Midbrain (tissue), 1 donor: ENCODE data around the gene AGPAT2.
"Not testable (repeated sequence)": the region's sequence is repeated elsewhere in the genome, so short reads cannot be mapped to it uniquely, and the experiment has no call there.

ENCODE experiments used
- DNase-seq: peaks from one replicate; lab custom pipeline; 2025; lab: John Stamatoyannopoulos, UW

The AGPAT2 gene

GRCh38 chr9:136720251-136720897 lies 33.1 kb upstream of the AGPAT2 start:
- no peak for DNase-seq

- DNase-seq = no peak
Measured at GRCh38 chr9:136719195-136719880, 32.1 kb upstream of the AGPAT2 start.

DNA sequence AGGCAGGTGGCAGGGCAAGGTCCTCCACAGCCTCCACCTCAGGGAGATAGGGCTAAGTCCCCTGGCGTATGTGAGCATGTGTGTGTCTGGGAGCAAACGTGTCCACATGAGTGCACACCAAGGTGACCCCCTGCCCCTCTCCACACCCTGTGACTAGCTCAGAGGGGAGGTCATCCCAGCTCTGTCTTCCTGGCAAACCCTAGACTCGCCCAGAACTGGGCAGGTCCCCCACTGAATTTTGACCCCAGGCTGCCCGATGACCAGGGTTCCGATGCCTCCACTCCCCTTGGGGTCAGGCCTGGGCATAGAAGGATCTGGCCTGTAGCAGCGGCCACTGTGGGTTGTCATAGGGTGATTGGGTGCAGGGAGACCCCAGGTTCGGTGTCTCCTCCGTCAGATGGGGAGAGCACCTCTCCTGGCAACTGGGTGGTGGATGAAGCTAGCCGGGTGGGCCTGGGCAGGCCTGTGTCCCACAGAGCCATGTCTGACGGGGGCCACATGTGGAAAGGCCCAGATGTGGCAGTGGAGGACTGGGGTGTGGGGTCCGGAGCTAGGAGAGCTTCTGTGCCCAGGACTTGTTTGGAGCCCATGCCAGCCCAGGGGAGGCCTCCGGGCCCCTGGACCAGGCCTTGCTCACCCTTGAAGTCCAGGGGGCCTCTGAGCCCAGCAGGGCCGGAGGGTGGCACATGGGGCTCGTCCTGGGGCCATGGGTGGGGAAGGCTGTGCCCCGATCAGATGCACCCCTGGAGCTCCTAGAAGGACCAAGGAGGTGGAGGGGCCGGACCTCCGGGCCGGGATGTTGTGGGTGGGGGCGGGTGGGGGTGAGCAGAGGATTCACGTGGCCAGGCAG lies 31.3 kb upstream of the AGPAT2 start:
- no peak for DNase-seq

- no peak for DNase-seq
Measured at GRCh38 chr9:136717399-136717798, 30.1 kb upstream of the AGPAT2 start.

- no peak for DNase-seq
Measured at GRCh38 chr9:136714893-136715274, 27.6 kb upstream of the AGPAT2 start.

DNA sequence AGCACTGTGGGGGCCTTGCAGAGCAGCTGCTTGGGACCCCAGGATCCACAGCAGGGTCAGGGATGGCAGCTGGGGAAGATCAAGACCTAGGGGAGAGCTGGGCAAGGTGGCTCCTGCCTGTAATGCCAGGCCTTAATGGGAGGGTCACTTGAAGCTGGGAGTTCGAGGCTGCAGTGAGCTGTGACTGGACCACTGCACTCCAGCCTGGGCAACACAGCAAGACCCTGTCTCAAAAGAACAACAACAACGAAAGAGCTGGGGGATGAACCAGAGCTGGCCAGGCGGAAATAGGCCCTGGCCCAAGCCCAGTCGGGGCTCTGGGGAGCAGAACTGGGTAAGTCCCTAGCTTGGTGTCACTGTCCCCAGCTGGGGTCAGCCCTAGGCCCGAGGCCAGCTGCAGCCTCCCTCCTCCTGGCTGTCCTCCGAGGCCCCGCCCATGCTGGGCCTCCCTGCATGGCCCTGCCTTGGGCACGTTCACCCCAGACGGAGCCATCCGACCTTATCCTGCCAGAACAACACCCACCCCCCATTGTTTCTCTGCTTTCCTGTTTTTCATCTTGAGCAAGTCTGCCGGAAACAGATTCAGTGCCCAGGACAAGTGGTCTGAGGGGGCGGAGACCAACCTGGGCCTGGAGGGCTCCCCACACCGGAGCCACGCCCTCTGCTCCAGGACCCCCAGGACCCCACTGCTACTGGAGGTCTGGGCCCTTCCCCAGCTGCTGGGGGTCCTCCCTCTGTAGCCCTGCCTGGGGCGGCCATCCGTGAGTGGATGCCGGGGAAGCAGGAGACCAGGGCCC lies 27.0 kb upstream of the AGPAT2 start:
- DNase-seq = no peak

- no peak for DNase-seq
Measured at GRCh38 chr9:136713550-136713949, 26.3 kb upstream of the AGPAT2 start.

DNA sequence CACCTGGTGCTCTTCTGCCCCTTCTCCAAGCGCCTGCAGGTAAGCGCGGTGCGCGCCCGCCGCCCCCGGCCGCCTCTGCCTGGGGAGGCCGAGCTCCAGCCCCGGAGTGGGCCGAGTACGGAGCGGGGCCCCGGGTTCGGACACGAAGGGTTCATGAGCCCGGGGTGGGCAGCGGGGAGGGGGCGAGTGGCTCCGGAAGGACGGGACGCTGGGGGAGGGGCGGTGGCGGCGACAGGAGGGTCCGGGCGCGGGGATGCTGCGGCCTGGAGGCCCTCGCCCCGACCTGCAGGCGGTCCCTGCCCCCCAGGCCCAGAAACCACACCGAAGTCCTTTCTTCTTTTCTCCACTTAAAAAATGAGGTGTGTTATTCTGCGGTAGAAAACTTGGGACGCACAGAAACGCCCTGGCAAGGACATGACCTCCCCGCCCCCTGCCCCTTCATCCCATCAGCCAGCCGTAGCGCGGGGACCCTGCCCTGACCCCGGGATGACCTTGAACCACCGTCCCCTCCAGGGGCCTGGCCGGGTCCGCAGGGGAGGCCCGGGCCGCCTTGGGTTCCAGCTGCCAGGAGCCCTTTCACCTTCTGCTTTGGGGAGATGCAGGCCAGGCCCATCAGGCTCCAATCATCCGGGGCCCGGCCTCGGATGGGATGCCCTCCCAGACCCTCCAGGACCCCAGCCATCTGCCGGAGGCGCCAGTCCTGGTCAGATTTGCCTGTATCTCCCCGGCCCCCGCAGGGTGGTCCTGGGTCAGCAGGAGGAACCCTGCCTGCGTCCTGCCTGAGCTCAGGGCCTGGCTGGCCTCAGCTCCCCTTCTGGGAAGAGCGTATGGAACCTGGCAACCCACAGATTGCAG lies 25.7 kb upstream of the AGPAT2 start:
- DNase-seq = no peak

- DNase-seq = no peak
Measured at GRCh38 chr9:136711751-136712689, 24.8 kb upstream of the AGPAT2 start, which contains the start of gene DIPK1B. Gene DIPK1B (plus strand): TSS chr9:136712572. CDS start chr9:136712666, 94 bp downstream.

GRCh38 chr9:136711219-136711648 lies 24.0 kb upstream of the AGPAT2 start:
- DNase-seq = not testable (repeated sequence)

DNA sequence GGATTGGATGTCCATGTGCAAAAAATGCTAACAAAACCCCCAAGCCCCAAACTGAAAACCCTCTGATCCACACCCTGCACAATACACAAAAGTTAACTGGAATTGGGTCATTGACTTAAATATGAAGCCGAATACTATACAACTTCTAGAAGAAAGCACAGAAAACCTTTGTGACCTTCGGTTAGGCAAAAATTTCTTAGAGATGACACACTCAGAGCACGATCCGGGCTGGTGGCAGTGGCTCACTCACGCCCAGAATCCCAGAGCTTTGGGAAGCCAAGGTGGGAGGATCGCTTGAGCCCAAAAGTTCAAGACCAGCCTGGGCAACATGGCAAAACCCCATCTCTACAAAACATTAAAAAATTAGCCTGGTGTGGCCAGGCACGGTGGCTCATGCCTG lies 23.3 kb upstream of the AGPAT2 start:
- DNase-seq = no peak

- no peak for DNase-seq
Measured at GRCh38 chr9:136709454-136710109, 22.3 kb upstream of the AGPAT2 start.

- no peak for DNase-seq
Measured at GRCh38 chr9:136707849-136708517, 20.7 kb upstream of the AGPAT2 start.

DNA sequence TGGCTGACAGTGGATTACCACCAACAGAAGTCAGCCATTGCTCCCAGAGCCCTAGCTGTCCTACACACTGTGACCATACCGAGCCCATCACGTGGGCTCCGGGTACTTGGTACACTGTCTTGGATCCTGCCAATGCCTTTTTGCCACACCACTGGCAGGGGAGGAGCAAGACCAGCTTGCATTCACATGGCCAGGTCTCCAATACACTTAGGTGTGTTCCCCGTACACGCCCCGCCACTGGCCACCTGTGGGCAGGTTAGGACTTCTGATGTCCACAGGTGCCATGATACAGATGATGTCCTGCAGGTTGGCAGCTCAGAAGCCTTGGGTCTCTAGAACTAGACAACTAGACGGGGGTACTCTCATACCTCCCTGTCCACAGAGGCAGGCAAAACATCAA lies 19.8 kb upstream of the AGPAT2 start:
- DNase-seq = no peak

DNA sequence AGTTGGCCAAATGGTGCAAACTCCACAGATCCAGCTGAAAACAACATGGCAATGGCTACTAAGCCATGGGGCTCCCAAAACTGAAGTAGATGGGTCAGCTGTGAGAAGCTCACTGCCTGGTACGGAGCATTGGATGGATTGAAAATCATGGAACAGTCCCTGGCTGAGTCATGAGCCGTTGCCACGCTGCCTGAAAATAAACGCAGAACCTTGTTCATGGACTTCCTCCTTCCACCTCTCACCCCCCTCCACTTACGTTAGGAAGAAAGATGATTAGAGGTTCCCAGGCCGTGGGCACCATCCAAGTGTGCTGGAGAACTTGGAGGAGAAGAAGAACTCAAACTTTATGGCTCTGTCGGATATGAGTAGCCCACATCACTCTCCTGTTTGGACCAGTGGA lies 18.3 kb upstream of the AGPAT2 start:
- DNase-seq = no peak

- not testable (repeated sequence) for DNase-seq
Measured at GRCh38 chr9:136704741-136705140, 17.5 kb upstream of the AGPAT2 start.

DNA sequence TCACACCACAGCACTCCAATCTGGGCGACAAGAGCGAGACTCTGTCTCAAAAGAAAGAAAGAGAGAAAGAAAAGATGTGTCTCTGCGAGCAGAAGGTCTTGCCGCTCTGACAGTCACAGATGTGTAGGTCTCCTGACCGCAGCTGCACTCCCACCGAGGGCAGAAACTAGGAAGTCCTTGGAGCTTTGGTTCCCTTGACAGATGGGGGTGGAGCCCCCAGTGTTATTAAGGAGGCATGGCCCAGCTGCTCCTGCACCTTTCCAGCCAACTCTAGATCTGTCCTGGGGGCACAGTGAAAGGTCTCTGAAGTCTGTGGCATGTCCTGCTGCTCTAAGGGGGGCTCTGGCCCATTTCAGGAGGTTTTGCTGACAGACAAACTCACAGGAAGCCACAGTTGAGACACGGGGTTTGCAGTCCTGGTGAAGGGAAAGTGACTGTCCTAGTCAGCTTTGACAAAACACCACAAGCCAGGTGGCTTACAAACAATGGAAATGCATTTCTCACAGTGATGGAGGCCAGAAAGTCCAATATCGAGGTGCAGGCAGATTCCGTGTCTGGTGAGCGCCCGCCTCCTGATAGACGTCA lies 16.1 kb upstream of the AGPAT2 start:
- no peak for DNase-seq

GRCh38 chr9:136701668-136702053 lies 14.4 kb upstream of the AGPAT2 start:
- DNase-seq = no peak
